Measurements from ENCODE around the gene FRMD8. TPM values are rescaled to one million over a fixed set of nuclear protein-coding genes. Genes with fewer than 3 reads are reported as not detected.

The FRMD8 gene
- total RNA-seq, 1 donor from 2014 or later = 21.9 TPM

- no peak for DNase-seq (ENCODE audit: low read depth)
- no peak for FAIRE-seq
- TF ChIP-seq, protein P1, sequence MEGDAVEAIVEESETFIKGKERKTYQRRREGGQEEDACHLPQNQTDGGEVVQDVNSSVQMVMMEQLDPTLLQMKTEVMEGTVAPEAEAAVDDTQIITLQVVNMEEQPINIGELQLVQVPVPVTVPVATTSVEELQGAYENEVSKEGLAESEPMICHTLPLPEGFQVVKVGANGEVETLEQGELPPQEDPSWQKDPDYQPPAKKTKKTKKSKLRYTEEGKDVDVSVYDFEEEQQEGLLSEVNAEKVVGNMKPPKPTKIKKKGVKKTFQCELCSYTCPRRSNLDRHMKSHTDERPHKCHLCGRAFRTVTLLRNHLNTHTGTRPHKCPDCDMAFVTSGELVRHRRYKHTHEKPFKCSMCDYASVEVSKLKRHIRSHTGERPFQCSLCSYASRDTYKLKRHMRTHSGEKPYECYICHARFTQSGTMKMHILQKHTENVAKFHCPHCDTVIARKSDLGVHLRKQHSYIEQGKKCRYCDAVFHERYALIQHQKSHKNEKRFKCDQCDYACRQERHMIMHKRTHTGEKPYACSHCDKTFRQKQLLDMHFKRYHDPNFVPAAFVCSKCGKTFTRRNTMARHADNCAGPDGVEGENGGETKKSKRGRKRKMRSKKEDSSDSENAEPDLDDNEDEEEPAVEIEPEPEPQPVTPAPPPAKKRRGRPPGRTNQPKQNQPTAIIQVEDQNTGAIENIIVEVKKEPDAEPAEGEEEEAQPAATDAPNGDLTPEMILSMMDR (IDR thresholded peaks at IDR 0.05; ENCODE audit: insufficient read depth, low read length, severe bottlenecking) = no peak
- Histone ChIP-seq H3K36me3 (ENCODE audit: control insufficient read depth, insufficient read depth, low read length) (peaks cover 63% of the 10 kb centered on the region), H3K4me3 (ENCODE audit: low read depth, low read length) (no peak overlapping the region), H3K27me3 (ENCODE audit: control insufficient read depth, insufficient read depth, low read length) (no peaks in the 10 kb centered on the region)
These were observed 9.6 kb downstream of the FRMD8 start for GRCh38 chr11:65395961-65396530.

GRCh38 chr11:65396769-65397745 lies 10.6 kb downstream of the FRMD8 start:
- TF ChIP-seq, protein P1 (IDR thresholded peaks at IDR 0.05; ENCODE audit: insufficient read depth, low read length, severe bottlenecking) = no peak
- no peak overlapping the region for H3K4me3 ChIP-seq (ENCODE audit: low read depth, low read length)
- DNase-seq (ENCODE audit: low read depth) = no peak
- no peak for FAIRE-seq
- no peaks in the 10 kb centered on the region for H3K27me3 ChIP-seq (ENCODE audit: control insufficient read depth, insufficient read depth, low read length)
- H3K36me3 ChIP-seq (ENCODE audit: control insufficient read depth, insufficient read depth, low read length) = peaks cover 61% of the 10 kb centered on the region

DNA sequence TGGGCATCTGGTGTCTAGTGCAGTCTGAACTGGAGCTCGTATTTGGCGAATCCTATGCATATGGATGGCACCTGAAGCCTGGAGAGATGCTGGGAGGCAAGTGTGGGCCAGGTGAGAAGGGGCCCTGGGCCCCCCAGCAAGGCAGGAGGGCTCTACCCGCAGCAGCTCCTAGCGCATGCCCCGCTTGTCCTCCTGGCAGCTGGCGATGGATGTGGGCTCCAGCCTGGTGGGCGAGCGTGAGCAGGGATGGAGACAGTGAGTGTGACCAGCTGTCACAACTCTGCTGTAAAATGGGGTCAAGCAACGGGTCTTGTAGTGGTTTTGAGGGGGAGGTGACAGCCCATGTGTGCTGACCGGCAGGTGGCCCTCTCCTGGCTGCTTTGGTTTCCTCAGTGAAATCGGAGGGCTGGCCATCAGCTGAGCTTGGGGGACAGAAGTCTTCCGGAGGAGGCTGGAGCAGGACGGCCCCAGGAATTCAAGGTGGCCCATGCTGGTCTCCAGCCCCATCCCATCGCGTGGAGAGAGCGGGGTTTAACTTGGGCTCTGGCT lies 12.0 kb downstream of the FRMD8 start:
- TF ChIP-seq, protein P1 (IDR thresholded peaks at IDR 0.05; ENCODE audit: insufficient read depth, low read length, severe bottlenecking) = no peak
- H3K4me3 ChIP-seq (ENCODE audit: low read depth, low read length) = no peak overlapping the region
- peaks cover 51% of the 10 kb centered on the region for H3K36me3 ChIP-seq (ENCODE audit: control insufficient read depth, insufficient read depth, low read length)
- FAIRE-seq (no peak), DNase-seq (ENCODE audit: low read depth) (no peak)
- no peaks in the 10 kb centered on the region for H3K27me3 ChIP-seq (ENCODE audit: control insufficient read depth, insufficient read depth, low read length)

GRCh38 chr11:65399249-65399648 lies 12.8 kb downstream of the FRMD8 start:
- Histone ChIP-seq H3K4me3 (ENCODE audit: low read depth, low read length) (no peak overlapping the region), H3K27me3 (ENCODE audit: control insufficient read depth, insufficient read depth, low read length) (no peaks in the 10 kb centered on the region), H3K36me3 (ENCODE audit: control insufficient read depth, insufficient read depth, low read length) (peaks cover 49% of the 10 kb centered on the region)
- TF ChIP-seq, protein P1 (IDR thresholded peaks at IDR 0.05; ENCODE audit: insufficient read depth, low read length, severe bottlenecking) = no peak
- FAIRE-seq = no peak
- no peak for DNase-seq (ENCODE audit: low read depth)

DNA sequence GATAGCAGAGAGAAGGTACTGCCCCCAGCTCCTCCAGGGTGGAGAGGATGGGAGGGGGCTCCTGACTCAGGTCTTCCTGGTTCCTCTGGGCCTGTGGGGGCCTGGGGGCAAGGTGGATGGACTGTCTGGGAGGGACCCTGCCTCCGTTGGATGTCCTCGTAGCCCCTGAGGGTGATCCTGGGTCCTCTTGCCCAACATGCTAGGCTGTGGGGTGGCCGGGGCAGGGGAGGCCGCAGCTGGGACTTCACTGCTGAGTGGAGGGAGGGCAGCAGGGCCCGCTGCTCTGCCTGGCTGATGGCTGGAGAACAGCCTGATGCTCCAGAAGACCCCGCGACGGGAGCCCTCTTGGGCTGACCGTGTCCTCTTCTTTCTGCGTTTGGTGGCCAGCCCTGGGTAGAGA lies 13.4 kb downstream of the FRMD8 start:
- TF ChIP-seq, protein P1 (IDR thresholded peaks at IDR 0.05; ENCODE audit: insufficient read depth, low read length, severe bottlenecking) = no peak
- DNase-seq (ENCODE audit: low read depth) = no peak
- no peak for FAIRE-seq
- Histone ChIP-seq H3K27me3 (ENCODE audit: control insufficient read depth, insufficient read depth, low read length) (no peaks in the 10 kb centered on the region), H3K4me3 (ENCODE audit: low read depth, low read length) (no peak overlapping the region), H3K36me3 (ENCODE audit: control insufficient read depth, insufficient read depth, low read length) (peaks cover 44% of the 10 kb centered on the region)

Data from bronchial epithelial cell (primary cell).